ENCODE measurements around the gene EED. TPM values are rescaled to one million over a fixed set of nuclear protein-coding genes. Genes with fewer than 3 reads are reported as not detected.

The EED gene
- total RNA-seq, 1 donor from 2014 or later: 12.1 TPM

DNA sequence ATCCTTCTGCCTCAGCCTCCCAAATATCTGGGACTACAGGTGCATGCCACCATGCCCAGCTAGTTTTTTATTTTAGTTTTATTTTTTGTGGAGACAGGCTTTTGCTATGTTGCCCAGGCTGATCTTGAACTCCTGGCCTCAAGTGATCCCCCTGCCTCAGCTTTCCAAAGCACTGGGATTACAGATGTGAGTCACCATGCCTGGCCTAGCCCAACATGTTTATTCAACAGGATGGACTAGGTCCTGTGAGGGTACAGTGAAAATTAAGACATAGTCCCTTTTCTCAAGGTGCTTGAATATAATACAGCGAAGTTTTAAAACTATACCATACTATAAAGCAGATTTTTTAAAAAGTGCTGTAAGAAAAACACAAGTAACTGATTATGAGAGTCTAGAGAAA, 45.2 kb upstream of the EED start:
- TF ChIP-seq CTCF (conservative IDR thresholded peaks at IDR 0.05; ENCODE audit: low read depth, low read length): no peak
- no peak for DNase-seq (ENCODE audit: low read depth)
- H3K4me3 ChIP-seq (ENCODE audit: low read depth, low read length): no peak overlapping the region

DNA sequence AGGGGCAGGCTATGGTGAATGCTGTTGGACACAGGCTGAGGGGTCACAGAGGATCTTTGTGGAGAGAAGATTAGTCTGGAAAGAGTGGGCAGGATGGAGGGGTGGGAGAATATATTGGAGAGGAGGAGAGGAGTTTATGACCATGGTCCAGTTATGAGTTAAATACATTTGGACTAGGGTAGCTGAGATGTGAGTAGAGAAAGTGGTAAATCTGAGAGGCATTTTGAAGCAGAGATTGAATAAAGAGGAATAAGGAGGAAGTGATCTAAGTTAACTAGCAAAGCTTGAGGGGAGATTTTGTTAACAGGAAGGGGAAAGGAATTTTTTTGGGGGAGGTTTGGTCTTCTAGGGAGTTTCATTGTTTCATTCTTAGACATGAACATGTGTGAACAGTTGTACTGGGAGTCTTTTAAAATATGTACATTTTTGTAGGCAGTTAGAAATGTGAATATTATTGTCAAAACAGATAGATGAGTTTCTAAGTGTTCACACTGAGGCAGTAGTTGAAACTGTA, 43.1 kb upstream of the EED start:
- DNase-seq (ENCODE audit: low read depth): no peak
- H3K4me3 ChIP-seq (ENCODE audit: low read depth, low read length): no peak overlapping the region
- no peak for TF ChIP-seq CTCF (conservative IDR thresholded peaks at IDR 0.05; ENCODE audit: low read depth, low read length)

DNA sequence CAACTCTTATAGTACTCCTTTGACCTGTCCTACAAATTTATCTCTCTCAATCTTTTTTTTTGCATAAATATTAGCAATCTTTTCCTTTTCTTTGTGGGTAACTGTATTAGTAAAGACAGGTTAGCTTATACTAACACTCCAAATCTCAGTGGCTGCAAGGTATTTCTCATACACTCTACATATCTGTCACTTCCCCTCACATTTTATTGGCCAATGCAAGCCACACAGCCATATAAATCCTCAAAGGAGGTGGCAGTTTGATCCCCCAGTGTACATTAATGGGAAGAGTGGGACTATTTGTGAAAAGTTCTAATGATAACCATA, 42.6 kb upstream of the EED start:
- peak overlapping the region; percentile 25 for H3K4me3 ChIP-seq (ENCODE audit: low read depth, low read length)
- no peak for TF ChIP-seq CTCF (conservative IDR thresholded peaks at IDR 0.05; ENCODE audit: low read depth, low read length)
- no peak for DNase-seq (ENCODE audit: low read depth)

DNA sequence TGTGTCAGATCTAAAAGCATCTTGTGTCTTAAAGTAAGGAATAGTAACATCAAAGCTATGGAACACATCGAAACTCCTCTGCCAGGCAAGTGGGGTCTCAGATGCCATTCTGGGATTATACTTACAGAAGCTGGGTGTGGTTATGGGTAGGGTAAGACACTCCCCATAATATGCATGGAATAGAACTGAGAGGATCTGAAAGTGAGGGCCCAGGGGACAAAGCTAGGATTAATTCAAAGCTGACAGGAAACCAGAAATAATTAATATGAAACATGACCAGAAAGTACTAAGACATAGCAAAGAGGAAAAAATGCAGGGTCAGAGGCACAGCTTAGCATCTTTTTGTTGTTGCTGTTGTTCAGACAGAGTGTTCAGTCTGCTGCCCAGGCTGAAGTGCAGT, 40.2 kb upstream of the EED start:
- H3K4me3 ChIP-seq (ENCODE audit: low read depth, low read length): no peak overlapping the region
- DNase-seq (ENCODE audit: low read depth): no peak
- TF ChIP-seq CTCF (conservative IDR thresholded peaks at IDR 0.05; ENCODE audit: low read depth, low read length): no peak

DNA sequence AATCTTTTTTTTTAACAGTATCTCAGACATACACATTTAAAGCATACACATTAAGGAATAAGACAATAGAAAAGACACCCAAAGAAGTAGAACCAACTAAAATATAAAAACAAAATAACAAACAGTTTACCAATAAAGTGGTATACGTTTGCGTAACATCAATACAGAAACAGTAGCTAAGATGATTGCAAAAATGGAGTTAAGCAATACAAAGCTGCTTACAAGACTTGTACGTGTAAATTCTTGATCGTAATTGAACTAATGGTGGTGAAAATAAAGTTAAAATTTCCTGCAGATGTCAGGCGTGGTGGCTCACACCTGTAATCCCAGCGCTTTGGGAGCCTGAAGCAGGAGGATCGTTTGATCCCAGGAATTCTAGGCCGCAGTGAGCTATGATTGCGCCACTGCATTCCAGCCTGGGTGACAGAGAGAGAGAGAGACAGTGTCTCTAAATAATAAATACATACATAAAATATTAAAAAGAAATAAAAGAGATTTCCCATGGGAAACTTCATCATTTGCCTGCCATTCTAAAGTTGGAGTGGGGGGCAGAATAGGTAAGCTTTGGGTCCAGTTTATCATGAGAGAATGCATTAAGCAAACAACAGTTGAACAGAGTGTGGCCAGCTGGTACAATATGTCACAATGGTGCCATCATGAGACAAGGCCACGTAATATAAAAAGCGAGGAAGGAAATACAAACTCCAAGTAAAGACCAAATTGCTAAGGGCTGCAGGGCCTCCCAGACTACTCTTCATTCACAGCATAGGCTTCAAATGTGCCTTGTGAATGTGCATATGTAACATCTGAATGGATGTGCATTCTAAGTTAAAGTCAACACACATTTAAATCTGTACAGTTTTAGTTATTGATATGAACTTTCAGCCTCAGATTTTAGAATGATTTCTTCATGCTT, 38.9 kb upstream of the EED start:
- H3K4me3 ChIP-seq (ENCODE audit: low read depth, low read length): no peak overlapping the region
- TF ChIP-seq CTCF (conservative IDR thresholded peaks at IDR 0.05; ENCODE audit: low read depth, low read length): no peak
- no peak for DNase-seq (ENCODE audit: low read depth)

DNA sequence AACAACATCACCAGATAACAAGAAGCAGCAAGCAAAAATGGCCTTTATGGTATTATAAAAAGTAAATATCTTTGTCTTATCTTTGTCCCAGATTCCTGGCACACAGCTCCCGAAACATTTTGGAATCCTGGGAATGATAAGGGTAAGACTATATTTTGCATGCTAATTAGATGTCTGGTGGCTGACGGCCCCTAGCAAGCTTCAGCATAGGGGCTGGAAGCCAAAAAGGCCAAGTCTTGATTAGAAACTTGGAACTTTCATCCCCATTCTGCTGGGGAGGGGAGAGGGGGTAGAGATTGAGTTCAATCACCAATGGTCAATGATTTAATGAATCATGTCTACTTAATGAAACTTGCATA, 38.2 kb upstream of the EED start:
- no peak for DNase-seq (ENCODE audit: low read depth)
- TF ChIP-seq CTCF (conservative IDR thresholded peaks at IDR 0.05; ENCODE audit: low read depth, low read length): no peak
- H3K4me3 ChIP-seq (ENCODE audit: low read depth, low read length): no peak overlapping the region

DNA sequence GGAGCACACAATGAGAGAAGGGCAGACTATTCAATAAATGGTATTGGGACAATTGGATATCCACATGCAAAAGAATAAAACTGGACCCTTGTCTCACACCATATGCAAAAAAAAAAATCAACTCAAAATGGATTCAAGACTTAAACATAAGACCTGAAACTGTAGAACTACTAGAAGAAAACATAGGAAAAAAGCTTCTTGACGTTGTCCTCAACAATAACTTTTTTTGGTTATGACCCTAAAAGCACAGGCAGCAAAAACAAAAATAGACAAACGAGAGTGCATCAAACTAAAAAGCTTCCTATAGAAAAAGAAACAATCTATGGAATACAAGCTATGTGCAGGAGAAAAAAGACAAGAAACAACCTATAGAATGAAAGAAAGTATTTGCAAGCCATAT, 37.1 kb upstream of the EED start:
- TF ChIP-seq CTCF (conservative IDR thresholded peaks at IDR 0.05; ENCODE audit: low read depth, low read length): no peak
- DNase-seq (ENCODE audit: low read depth): no peak
- no peak overlapping the region for H3K4me3 ChIP-seq (ENCODE audit: low read depth, low read length)
